RWPE2 (cell line): ENCODE results near the gene PLBD2.
"Not testable (repeated sequence)": the region's sequence is repeated elsewhere in the genome, so short reads cannot be mapped to it uniquely, and the experiment has no call there.

Source experiments
- ATAC-seq: fragments of 200-7000 bp; cut with Tn5 transposase; 3 replicates; pipeline ENCODE4 v1.9.1; 2021; ENCODE audit warnings: low read depth
- DNase-seq: peaks from one replicate; pipeline ENCODE4 v3.0.0-alpha.2; 2020; ENCODE audit warnings: low spot score
- H3K27ac ChIP-seq: fragments of 450-650 bp; 2 replicates; pipeline ENCODE4 v1.5.1; 2017; ENCODE audit warnings: mild to moderate bottlenecking; ENCODE audit not compliant: poor library complexity, severe bottlenecking
- H3K27me3 ChIP-seq: fragments of 250-450 bp; sonication (Bioruptor Pico); 2 replicates; pipeline ENCODE4 v1.5.1; 2021; ENCODE audit warnings: mild to moderate bottlenecking, moderate library complexity; ENCODE audit not compliant: insufficient read depth, poor library complexity, severe bottlenecking
- H3K36me3 ChIP-seq: fragments of 250-450 bp; sonication (Bioruptor Pico); 2 replicates; pipeline ENCODE4 v1.5.1; 2020; ENCODE audit warnings: low read depth, mild to moderate bottlenecking, moderate library complexity
- H3K4me1 ChIP-seq: fragments of 250-450 bp; sonication (Bioruptor Pico); 2 replicates; pipeline ENCODE4 v1.5.1; 2021; ENCODE audit warnings: mild to moderate bottlenecking, moderate library complexity; ENCODE audit not compliant: insufficient read depth, poor library complexity, severe bottlenecking
- H3K4me3 ChIP-seq: fragments of 250-450 bp; sonication (Bioruptor Pico); 2 replicates; pipeline ENCODE4 v1.5.1; 2021; ENCODE audit warnings: mild to moderate bottlenecking, moderate library complexity; ENCODE audit not compliant: severe bottlenecking
- H3K9me3 ChIP-seq: fragments of 250-450 bp; sonication (Bioruptor Pico); 2 replicates; pipeline ENCODE4 v1.5.1; 2021; ENCODE audit warnings: mild to moderate bottlenecking, moderate library complexity; ENCODE audit not compliant: severe bottlenecking
- CTCF ChIP-seq: fragments of 450-650 bp; IDR thresholded peaks from one replicate; pipeline ENCODE4 v1.5.1; 2017; ENCODE audit warnings: mild to moderate bottlenecking, moderate library complexity; ENCODE audit not compliant: poor library complexity, severe bottlenecking

The PLBD2 gene

GRCh38 chr12:113348849-113349536 is 9.4 kb upstream of the PLBD2 start:
- H3K27ac ChIP-seq: no peak overlapping the region
- no peaks in the 10 kb centered on the region for H3K36me3 ChIP-seq
- DNase-seq (no peak), ATAC-seq (no peak)
- H3K9me3 ChIP-seq: no peaks in the 10 kb centered on the region
- H3K4me3 ChIP-seq: no peak overlapping the region
- no peaks in the 10 kb centered on the region for H3K27me3 ChIP-seq
- no peak for TF ChIP-seq CTCF
- no peaks in the 10 kb centered on the region for H3K4me1 ChIP-seq

GRCh38 chr12:113351089-113351488 is 7.3 kb upstream of the PLBD2 start:
- DNase-seq: no peak
- no peaks in the 10 kb centered on the region for H3K27me3 ChIP-seq
- H3K9me3 ChIP-seq: no peaks in the 10 kb centered on the region
- ATAC-seq: no peak
- no peak overlapping the region for H3K4me3 ChIP-seq
- H3K4me1 ChIP-seq: no peaks in the 10 kb centered on the region
- TF ChIP-seq CTCF: no peak
- H3K27ac ChIP-seq: no peak overlapping the region
- no peaks in the 10 kb centered on the region for H3K36me3 ChIP-seq

GRCh38 chr12:113354192-113354591 is 4.2 kb upstream of the PLBD2 start:
- H3K27me3 ChIP-seq, H3K9me3 ChIP-seq, DNase-seq, H3K27ac ChIP-seq, H3K36me3 ChIP-seq, H3K4me1 ChIP-seq, H3K4me3 ChIP-seq, ATAC-seq: not testable (repeated sequence)

- DNase-seq: no peak
Observed at GRCh38 chr12:113359133-113359938, 949 bp downstream of the PLBD2 start.

More at GRCh38 chr12:113359133-113359938, 949 bp downstream of the PLBD2 start:
- no peaks in the 10 kb centered on the region for H3K27me3 ChIP-seq
- H3K27ac ChIP-seq: no peak overlapping the region
- no peaks in the 10 kb centered on the region for H3K4me1 ChIP-seq
- no peaks in the 10 kb centered on the region for H3K36me3 ChIP-seq
- no peak for TF ChIP-seq CTCF
- peak overlapping the region; percentile 91 for H3K4me3 ChIP-seq
- ATAC-seq: peak; percentile 5; the same call in 2 of the 3 replicates
- H3K9me3 ChIP-seq: no peaks in the 10 kb centered on the region
